8988T (cell line): ENCODE measurements around the gene NMD3.
"Not testable (repeated sequence)": the region's sequence is repeated elsewhere in the genome, so short reads cannot be mapped to it uniquely, and the experiment has no call there.

Experiments used
- DNase-seq: peaks from one replicate; pipeline ENCODE4 v3.0.0; 2011

The NMD3 gene

DNA sequence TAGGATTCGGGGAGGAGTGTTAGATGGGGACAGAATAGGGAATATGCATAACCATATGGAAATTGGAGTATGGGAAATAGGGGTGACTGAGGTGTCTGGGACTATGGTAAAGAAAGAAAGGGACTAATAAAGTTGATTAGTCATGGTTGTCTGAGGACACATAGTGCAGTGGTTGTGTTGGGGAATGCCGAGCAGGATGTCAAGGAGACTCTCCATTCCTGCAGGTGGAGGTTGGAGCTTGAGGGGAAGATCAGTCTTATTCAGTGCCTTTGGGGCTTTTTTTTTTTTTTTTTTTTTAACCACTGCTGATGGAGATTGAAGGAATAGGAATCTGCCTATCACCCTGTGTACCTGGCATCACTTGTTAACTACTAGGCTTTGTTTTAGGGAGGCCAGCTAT lies 10.8 kb downstream of the NMD3 start:
- no peak for DNase-seq

DNA sequence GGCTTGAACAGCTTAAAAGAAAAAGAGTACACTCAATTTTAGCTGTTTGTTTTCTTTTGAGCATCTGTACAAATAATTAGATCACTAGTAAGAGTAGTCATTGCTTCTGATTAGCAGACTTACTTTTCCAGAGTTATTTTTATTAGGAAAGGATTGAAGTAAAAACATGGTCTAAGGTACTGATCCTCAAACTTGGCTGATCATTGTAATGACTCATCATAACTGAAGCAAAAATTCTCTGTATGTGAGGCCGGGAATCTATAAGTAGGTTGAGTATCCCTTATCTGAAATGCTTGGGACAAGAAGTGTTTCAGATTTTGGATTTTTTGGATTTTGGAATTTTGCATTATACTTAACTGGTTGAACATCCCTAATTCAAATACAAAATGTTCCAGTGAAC lies 12.4 kb downstream of the NMD3 start:
- DNase-seq = no peak

DNA sequence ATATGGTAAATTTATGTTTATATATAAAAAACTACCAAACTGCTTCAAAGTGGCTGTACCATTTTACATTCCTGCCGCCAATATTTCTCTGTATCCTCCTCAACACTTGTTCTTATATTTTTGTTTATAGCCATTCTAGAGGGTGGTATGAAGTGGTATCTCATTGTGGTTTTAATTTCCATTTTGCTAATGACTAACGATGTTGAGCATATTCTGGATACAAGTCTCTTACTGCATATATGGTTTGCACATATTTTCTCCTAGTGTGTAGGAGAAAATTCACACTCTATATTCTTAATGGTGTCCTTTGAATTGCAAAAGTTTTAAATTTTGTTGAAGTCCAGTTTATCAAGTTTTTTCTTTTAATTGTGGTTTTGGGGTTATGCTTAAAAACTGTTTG lies 15.1 kb downstream of the NMD3 start:
- DNase-seq = no peak

DNA sequence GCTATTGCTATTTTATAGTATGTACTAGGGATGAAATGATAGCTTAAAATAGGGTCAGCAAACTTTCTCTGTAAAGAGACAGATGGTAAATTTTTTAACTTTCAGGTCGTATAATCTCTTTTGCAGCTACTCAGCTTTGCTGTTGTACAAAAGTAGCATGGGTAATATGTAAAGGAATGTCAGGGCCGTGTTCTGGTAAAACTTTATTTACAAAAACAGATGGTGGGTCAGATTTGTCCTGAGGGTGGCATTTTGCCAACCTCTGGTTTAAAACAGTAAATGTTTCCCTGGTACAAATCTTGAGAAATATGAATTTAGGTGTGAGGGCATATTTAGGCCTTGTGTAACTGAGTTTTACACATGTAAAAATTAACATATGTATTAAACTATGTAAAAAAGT lies 18.6 kb downstream of the NMD3 start:
- no peak for DNase-seq

DNA sequence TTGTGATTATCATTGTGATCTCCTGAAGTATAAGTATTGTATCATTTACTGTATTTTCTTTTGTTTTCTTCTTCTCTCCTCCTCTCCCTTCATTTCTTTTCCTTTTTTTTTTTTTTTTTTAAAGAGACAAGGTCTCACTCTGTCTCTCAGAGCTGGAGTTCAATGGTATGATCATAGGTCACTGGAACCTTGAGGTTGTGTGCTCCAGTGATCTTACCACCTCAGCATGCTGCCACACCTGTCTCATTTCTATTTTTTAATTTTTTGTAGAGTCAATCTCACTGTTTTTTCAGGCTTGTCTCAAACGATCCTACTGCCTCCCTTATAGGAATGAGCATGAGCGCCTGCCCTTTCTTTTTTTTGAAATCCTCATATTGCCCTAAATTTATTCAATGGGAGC lies 23.4 kb downstream of the NMD3 start:
- no peak for DNase-seq

DNA sequence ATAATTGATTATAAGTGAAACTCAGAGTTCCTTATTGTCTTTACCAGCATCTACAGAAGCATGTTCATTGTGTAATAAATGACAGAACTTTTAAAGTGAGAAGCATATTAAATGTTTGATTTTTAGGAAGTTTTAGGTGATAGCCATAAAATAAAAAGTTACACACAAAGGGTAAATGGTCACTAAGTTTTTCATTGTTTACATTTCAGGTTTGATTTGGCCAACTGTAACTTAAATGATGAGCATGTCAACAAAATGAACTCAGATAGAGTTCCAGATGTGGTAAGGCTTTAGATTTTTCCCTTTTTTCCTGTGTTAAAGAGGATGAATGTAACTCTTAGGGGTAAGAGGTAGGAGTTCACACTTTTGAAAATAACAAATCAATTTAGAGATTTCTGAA lies 25.9 kb downstream of the NMD3 start:
- no peak for DNase-seq

DNA sequence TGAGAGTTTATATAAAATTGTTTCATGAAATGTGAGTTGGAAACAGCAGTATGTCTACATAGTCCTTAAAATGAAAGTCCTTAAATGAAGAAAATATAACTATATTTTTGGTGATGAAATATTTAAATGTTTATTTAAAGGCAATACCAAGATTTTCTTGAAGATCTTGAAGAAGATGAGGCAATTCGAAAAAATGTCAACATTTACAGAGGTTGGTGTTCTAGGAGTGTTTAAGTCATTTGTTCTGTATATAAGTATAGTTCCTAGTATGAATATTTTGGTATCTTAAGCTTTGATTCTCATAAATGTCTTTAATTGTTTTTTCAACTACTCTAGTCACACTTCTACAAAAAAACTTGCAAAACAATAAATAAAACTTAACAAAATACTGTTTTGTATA lies 29.0 kb downstream of the NMD3 start:
- DNase-seq = no peak

DNA sequence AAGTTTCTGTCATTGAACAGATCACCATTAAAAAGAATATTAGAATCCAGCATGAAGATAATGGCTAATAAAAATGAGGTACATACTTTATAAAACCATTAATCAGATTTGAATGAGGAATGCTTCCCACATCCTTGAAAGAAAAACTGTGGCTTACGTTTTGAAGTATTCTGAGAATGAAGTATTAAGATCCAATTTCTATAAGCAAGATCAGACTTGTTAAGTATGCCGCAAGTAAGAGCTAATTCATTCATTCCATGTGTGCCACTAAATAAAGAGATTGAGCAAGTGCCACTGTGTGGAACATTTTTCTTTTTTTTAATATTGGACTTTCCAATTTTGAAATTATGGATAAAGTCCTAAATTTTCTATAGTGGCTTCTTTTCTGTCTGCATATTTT lies 30.6 kb downstream of the NMD3 start:
- no peak for DNase-seq

DNA sequence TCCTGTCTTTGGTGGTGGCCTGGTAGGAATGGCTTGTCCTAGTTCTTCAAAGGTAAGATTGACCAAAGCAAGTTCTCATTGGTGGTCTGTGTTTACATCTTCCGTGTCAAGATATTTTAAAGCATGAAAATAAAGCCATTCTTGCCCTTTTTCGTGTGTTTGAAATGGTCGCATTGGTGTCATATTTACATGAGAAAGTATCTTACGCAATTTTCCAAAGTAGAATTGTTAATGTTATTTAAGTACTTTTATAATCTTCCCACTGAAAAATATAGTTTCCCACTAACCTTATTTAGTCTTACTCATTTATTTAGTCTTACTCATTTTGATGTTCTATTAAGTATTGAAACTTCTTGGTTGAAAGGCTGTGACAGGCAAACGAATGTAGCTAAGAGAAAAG lies 31.0 kb downstream of the NMD3 start:
- DNase-seq = no peak

DNA sequence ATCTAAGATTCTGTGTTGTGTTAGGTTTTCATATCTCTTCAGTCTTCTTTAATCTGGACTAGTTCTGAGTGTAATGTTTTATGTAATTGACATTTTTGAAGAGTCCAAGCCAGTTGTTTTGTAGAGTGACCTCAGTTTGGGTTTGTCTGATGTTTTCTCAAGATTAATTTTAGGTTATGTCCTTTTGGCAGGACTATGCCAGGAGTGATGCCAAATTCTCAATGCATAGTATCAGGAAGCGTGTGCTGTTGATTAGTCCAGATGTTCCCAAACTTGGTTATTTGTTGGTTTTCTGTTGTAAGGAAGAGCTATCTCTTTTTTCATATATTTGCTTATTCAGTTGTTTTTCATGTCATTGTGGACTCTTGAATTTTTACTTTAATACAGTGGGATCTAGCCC lies 32.6 kb downstream of the NMD3 start:
- DNase-seq = no peak

DNA sequence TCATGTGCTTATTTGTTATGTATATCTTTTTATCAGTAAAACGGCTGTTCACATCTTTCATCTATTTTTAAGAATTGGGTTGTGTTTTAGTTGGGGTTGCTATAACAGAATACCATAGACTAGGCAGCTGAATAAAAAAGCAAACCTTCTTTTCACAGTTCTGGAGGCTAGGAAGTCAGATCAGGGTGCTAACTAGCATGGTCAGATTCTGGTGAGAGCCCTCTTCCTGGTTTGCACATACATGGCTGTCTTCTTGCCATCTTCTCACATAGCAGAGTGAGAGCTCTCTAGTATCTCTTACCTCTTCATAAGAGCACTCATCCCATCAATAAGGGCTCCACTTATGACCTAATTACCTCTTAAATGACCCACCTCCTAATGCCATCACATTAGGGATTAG lies 33.8 kb downstream of the NMD3 start:
- DNase-seq = no peak

DNA sequence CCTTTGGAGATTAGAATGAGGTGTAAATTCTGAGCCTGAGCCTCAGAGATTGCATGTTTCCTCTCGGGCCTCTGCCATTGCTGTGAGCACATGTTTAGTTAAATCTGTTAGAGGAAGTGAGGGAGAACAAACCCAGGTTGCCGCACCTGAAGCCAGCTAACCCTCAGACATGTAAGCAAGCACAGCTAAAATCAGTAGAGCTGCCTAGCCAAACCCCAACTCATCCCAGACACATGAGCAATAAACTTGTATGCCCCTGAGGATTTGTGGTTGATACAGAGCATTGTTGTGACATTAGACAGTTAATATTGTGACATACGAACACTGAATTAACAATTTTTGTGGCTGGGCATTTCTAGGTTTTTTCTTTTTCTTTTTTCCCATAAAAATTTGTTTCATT lies 41.9 kb downstream of the NMD3 start:
- DNase-seq = no peak

DNA sequence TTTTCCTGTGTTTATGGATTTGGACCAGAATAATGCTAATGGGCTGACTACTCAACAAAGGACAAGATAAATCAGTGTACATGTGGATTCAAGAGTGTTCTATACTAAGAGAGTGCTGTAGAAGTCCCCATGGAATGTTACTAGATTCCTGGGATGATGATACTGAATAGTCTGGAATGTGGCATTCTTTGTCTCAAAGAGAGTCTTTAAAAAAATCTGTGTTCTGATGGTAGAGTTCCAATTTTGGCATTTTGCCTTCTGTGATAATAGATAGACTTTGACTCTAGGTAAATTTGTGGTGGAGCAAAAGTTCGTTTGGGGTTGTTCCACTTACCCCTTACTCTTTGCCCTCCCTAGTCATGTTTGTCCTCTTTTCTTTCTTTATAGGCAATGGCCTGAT lies 43.7 kb downstream of the NMD3 start:
- DNase-seq = no peak

DNA sequence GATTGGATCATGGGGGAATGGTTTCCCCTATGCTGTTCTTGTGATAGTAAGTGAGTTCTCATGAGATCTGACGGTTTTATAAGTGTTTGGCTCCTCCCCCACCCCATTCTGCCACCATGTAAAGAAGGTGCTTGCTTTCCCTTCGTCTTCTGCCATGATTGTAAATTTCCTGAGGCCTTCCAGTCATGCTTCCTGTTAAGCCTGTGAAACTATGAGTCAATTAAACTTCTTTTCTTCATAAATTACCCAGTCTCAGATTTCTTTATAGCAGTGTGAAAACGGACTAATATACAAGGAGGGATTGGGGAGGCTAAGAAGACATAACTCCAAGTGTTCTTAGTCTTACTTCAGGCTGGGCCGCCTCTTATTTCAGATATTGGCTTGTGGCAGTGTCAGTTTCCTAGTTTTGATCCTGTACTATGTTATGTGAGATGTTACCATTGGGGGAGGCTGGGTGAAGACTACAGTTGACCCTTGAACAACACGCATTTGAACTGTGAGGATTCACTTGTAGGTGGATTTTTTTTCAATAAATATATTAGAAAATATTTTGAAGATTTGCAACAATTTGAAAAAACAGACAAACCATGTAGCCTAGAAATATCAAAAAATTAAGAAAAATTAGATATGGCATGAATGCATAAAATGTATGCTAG lies 44.9 kb downstream of the NMD3 start:
- no peak for DNase-seq

DNA sequence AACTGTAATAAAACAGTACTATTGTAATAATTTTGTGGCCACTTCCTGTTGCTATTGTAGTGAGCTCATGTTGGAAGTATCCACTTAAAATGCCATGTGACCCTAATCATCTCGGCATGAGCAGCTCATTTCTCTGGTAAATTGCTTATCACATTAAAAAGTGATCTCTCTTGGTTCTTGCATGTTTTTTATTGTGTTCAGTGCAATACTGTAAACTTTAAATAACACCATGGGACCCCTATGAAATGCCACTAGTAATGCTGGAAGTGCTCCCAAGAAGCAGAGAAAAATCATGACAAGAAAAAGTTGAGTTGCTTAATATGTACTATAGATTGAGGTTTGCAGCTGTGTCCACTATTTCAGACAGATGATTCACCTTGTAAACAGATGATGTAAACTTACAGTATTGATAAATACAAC lies 45.6 kb downstream of the NMD3 start:
- no peak for DNase-seq

DNA sequence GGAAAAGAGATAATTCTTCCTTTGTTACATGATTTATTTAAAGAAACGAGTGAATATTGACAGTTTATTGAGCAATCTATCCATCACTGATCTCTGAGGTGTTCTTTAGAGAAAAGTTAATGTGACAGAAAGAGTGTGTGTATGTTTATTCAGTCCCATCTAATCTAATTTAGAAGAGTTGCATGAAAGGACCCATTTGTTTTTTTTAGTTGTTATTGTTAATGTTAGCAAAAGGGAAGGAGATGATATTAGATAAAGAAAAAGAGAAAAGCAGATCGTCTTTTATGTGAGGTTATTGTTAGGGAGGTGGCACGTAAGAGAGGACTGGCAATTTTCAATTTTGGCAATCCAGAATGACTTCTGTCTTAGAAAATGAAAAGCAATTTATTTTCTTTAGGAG lies 46.5 kb downstream of the NMD3 start:
- no peak for DNase-seq

DNA sequence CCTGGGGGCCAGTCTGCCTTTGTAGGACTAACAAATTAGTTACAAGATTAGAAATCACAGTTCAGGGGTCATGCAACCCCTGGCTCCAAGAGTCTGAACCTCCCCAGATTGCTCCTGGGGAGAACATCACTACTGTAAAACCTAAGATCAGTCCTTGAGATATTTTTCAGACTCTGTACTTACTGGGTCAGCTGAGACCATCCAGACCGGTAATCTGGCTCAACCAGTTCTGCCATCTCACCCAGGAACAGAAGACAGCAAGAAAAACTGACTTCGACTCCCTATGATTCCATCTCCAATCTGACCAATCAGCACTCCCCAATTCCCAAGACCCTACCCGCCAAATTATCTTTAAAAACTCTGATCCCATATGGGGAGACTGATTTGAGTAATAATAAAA lies 47.5 kb downstream of the NMD3 start:
- no peak for DNase-seq

DNA sequence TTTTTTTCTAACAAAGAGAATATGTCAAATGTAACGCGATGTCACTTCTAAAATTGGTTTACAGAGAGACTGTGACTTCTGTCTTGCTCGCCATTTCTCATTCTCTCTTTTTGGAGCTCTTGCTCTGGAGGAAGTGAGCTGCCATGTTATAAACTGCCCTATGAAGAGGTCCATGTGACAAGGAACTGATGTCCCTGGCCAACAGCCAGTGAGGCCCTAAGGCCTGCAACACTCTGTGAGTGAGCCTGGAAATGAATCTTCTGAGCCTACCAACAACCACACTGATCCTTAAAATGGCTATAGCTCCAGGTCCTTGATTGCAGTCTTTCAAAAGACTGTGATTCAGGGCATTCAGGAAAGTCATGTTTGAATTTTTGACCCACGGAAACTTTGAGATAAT lies 49.9 kb downstream of the NMD3 start:
- DNase-seq = no peak

DNA sequence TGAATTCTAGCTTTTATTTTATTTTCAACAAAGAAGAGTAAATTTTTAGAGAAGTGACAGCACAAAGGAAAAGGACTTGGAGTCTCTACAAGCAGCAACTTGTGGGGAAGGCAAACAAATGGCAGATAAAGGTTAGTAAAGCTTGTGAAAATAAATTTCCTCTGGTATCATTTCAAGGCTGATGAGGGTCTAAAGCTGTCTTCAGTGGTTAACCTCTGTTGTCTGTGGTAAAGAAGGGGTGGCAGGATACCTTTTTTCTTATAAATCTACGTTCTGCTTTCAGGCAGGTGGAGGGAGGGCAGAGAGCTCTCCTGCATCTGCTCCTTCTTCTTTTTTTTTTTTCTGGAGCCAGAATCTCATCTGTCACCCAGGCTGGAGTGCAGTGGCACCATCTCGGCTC lies 50.5 kb downstream of the NMD3 start:
- DNase-seq = no peak

DNA sequence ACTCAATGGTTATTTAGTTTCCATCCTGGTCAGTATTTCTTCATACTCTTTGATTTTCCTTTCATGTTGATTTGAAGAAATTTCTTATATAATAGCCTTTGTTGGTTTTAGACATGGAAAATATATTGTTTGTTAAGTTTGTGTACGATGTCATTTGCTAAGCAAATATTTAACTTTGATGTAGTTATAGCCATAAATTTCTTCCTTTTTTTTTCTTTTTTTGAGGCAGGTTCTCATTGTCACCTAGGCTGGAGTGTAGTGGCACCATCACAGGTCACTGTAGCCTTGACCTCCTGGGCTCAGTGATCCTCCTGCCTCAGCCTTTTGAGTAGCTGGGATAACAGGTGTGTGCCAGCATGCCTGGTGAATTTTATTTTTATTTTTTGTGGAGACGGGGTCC lies 51.4 kb downstream of the NMD3 start:
- DNase-seq = no peak

DNA sequence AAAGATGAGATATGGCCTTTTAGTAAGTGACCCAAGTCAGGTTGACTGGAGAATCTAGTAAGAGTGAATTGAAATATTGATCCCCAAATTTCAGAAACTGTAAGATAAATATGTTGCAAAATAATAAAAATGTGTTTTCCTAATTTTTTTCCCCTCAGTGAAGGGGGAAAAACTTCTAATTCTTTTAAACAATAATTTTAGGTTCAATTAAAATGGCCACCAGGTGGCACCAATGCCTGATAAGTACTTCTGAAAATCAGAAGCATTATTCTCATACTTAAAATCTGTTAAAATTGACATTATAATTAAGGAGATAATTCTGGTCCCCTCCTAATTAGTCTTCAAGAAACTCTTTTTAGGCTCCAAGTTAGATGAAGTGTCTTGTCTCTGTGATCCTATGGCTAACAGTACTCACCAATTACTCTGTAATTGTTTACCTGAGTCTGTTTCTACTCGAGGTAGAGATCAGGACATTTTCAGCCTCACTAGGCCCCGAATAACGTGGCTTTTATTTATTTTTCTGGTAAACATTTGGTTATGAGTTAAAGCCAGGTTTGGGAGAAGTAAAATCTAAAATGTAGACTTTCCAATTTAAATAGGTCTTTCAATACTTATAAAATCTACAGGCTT lies 52.6 kb downstream of the NMD3 start:
- DNase-seq = no peak

DNA sequence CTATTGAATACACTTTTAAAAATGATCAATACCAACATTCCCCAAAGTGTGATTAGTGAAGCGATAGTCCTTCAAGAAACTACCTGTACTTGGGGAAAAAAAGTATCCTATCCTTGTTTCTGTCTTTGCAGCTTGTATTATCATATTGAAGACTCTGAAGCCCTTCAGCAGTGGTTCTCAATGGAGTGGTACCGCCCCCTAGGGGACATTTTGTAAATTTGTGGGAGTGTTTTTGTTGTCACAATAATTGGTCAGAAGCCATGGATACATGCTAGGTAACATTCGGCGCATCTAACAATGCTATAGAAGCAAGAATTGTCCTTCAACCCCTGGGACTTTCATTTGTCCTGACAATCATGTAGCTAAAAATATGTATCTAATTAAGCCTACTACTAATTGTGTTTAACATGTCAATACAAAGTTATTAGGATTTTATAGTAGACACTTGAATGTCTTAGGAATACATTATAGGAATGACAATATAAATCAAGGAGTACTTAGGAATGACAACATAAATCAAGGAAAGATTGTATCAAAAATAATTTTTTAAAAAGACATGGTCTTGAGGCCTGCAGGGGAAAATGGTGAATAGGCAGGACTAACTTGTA lies 53.7 kb downstream of the NMD3 start:
- no peak for DNase-seq

DNA sequence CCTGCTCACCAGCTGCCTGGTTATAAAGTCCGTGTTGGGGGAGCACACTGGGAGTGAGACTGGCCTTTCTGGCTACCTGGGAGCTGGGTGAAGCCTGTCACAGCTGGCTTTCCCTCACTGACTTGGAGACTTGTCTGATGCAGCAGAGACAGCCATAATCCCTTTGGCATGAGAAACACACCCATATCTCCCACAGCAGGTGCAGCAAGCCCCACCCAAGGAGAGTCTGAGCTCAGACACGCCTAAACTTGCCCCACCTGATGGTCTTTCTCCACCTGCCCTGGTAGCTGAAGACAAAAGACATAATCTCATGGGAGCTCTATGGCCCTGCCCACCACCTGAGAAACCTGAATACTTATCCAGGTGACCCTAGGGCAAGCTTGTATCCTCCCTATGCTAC lies 54.8 kb downstream of the NMD3 start:
- no peak for DNase-seq

DNA sequence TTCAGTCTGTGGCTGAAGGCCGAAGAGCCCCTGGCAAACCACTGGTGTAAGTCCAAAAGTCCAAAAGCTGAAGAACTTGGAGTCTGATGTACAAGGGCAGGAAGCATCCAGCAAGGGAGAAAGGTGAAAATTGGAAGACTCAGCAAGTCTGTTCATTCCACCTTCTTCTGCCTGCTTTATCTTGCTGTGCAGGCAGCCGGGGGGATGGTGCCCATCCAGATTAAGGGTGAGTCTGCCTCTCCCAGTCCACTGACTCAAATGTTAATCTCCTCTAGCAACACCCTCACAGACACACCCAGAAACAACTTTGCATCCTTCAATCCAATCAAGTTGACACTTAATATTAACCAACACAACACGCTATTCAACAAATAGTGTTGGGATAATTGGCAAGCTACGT lies 61.3 kb downstream of the NMD3 start:
- DNase-seq = not testable (repeated sequence)

DNA sequence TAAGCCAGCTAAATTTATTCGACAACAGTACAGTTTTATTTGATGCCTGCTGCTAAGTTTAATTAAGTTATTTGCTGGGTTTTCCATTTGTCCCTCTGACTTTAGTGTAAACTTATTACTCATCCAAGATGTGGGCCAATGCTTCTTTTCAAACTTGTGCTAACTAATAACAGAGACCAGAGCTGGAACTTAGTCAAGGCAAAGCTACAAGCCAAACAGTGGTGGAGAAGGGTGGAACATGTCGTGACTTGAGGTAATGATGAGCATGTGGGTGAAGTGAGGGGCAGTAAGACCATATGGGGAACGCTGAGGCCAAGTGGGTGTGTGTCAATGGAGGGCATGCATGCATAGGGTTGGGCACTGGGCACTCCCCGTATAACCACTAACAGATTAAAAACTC lies 63.9 kb downstream of the NMD3 start:
- DNase-seq = no peak
